ENCODE results near the gene FBXO7.

The FBXO7 gene

GRCh38 chr22:32490279-32490678 is 15.7 kb downstream of the FBXO7 start:
- TF ChIP-seq, protein P1, sequence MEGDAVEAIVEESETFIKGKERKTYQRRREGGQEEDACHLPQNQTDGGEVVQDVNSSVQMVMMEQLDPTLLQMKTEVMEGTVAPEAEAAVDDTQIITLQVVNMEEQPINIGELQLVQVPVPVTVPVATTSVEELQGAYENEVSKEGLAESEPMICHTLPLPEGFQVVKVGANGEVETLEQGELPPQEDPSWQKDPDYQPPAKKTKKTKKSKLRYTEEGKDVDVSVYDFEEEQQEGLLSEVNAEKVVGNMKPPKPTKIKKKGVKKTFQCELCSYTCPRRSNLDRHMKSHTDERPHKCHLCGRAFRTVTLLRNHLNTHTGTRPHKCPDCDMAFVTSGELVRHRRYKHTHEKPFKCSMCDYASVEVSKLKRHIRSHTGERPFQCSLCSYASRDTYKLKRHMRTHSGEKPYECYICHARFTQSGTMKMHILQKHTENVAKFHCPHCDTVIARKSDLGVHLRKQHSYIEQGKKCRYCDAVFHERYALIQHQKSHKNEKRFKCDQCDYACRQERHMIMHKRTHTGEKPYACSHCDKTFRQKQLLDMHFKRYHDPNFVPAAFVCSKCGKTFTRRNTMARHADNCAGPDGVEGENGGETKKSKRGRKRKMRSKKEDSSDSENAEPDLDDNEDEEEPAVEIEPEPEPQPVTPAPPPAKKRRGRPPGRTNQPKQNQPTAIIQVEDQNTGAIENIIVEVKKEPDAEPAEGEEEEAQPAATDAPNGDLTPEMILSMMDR (IDR thresholded peaks at IDR 0.05): no peak

DNA sequence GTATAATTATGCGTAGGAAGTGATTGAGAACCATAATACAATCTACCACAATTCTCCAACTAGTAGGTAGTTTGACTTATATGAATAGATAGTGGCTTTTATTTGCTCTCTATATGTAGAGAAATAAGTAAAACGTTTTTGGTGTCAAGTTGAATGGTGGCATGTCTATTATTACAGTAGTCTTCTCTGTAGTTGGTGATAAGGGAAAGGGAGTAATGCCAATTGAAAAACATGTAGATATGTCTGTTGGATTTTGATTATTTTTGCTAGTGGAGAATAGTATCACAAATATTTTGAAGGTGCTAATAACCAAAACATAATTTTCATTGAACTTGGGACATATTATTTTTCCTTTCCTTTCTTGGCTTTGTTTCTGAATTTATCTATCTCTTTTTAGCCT is 17.5 kb downstream of the FBXO7 start:
- H3K27ac ChIP-seq: no peak overlapping the region
- H3K4me3 ChIP-seq (ENCODE audit: low read depth in 1 of 2, low read length in 1 of 2): no peak overlapping the region
- TF ChIP-seq, protein P1 (IDR thresholded peaks at IDR 0.05): no peak
- no peaks in the 10 kb centered on the region for H3K27me3 ChIP-seq
- peaks cover 99% of the 10 kb centered on the region for H3K36me3 ChIP-seq
- H3K9me3 ChIP-seq: no peaks in the 10 kb centered on the region
- H3K4me1 ChIP-seq (ENCODE audit: control insufficient read depth in 1 of 2, insufficient read depth in 1 of 2, low read depth in 1 of 2, low read length in 1 of 2): no peaks in the 10 kb centered on the region

More at GRCh38 chr22:32490279-32490678, 15.7 kb downstream of the FBXO7 start:
- Histone ChIP-seq H3K4me3 (ENCODE audit: low read depth in 1 of 2, low read length in 1 of 2) (no peak overlapping the region), H3K27ac (no peak overlapping the region), H3K4me1 (ENCODE audit: control insufficient read depth in 1 of 2, insufficient read depth in 1 of 2, low read depth in 1 of 2, low read length in 1 of 2) (no peaks in the 10 kb centered on the region), H3K9me3 (no peaks in the 10 kb centered on the region), H3K36me3 (peaks cover 99% of the 10 kb centered on the region), H3K27me3 (no peaks in the 10 kb centered on the region)

- H3K36me3 ChIP-seq: peaks cover 99% of the 10 kb centered on the region
- H3K9me3 ChIP-seq: no peaks in the 10 kb centered on the region
- H3K4me1 ChIP-seq (ENCODE audit: control insufficient read depth in 1 of 2, insufficient read depth in 1 of 2, low read depth in 1 of 2, low read length in 1 of 2): no peaks in the 10 kb centered on the region
- H3K27me3 ChIP-seq: no peaks in the 10 kb centered on the region
- H3K4me3 ChIP-seq (ENCODE audit: low read depth in 1 of 2, low read length in 1 of 2): no peak overlapping the region
- TF ChIP-seq, protein P1 (IDR thresholded peaks at IDR 0.05): no peak
- H3K27ac ChIP-seq: no peak overlapping the region
Observed at GRCh38 chr22:32493551-32493950, 18.9 kb downstream of the FBXO7 start.

DNA sequence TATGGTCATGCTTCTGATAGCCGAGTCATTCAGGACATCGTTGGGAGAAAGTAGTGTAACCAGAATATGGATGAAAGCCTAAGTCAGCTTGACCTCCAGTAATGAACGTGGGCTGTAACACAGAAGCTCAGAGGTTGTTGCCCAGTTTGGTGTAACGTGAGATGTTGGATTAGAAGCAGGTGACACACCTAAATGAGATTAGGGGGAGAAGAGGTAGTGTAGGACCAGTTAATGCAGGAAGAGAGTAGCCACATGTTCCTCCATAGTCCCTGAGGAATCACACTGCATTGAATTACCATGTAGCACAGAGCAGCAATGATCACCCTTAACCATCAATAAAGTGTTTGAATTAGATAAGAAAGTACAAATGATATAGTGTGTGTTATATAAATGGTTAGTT is 20.4 kb downstream of the FBXO7 start:
- peaks cover 98% of the 10 kb centered on the region for H3K36me3 ChIP-seq
- H3K27ac ChIP-seq: no peak overlapping the region
- H3K4me1 ChIP-seq (ENCODE audit: control insufficient read depth in 1 of 2, insufficient read depth in 1 of 2, low read depth in 1 of 2, low read length in 1 of 2): no peaks in the 10 kb centered on the region
- no peaks in the 10 kb centered on the region for H3K27me3 ChIP-seq
- TF ChIP-seq, protein P1 (IDR thresholded peaks at IDR 0.05): no peak
- H3K9me3 ChIP-seq: no peaks in the 10 kb centered on the region
- no peak overlapping the region for H3K4me3 ChIP-seq (ENCODE audit: low read depth in 1 of 2, low read length in 1 of 2)

GRCh38 chr22:32499666-32500065 is 25.1 kb downstream of the FBXO7 start:
- H3K27ac ChIP-seq: no peak overlapping the region
- TF ChIP-seq, protein P1 (IDR thresholded peaks at IDR 0.05): no peak
- H3K4me1 ChIP-seq (ENCODE audit: control insufficient read depth in 1 of 2, insufficient read depth in 1 of 2, low read depth in 1 of 2, low read length in 1 of 2): no peaks in the 10 kb centered on the region
- peaks cover 52% of the 10 kb centered on the region for H3K36me3 ChIP-seq
- no peaks in the 10 kb centered on the region for H3K9me3 ChIP-seq
- H3K27me3 ChIP-seq: no peaks in the 10 kb centered on the region
- H3K4me3 ChIP-seq (ENCODE audit: low read depth in 1 of 2, low read length in 1 of 2): no peak overlapping the region
